GM10266 (cell line): ENCODE results near the gene TCL1A.

ENCODE experiments used
- DNase-seq: peaks from one replicate; pipeline ENCODE4 v3.0.0; 2012; ENCODE audit errors: extremely low spot score
- CTCF ChIP-seq: IDR thresholded peaks from 2 replicates; pipeline ENCODE4 v1.5.1; 2012; ENCODE audit warnings: mild to moderate bottlenecking, low read depth; ENCODE audit not compliant: control insufficient read depth, insufficient read depth; ENCODE audit errors: missing control alignments

Gene TCL1A

GRCh38 chr14:95679998-95680735 lies 33.8 kb downstream of the TCL1A start:
- peak; percentile 39 for TF ChIP-seq CTCF
- no peak for DNase-seq

- no peak for DNase-seq
Measured at GRCh38 chr14:95679148-95679815, 34.6 kb downstream of the TCL1A start.

GRCh38 chr14:95677179-95677835 lies 36.6 kb downstream of the TCL1A start:
- no peak for TF ChIP-seq CTCF
- no peak for DNase-seq

More at GRCh38 chr14:95679148-95679815, 34.6 kb downstream of the TCL1A start:
- TF ChIP-seq CTCF, result no peak

GRCh38 chr14:95675486-95675885 lies 38.4 kb downstream of the TCL1A start:
- no peak for DNase-seq
- TF ChIP-seq CTCF, result no peak

- TF ChIP-seq CTCF, result no peak
- no peak for DNase-seq
Measured at GRCh38 chr14:95674613-95675012, 39.3 kb downstream of the TCL1A start.

GRCh38 chr14:95668235-95668772 lies 45.6 kb downstream of the TCL1A start:
- DNase-seq, result no peak
- TF ChIP-seq CTCF, result no peak
